Adrenal gland (tissue), 12 donors: ENCODE results near the gene OOSP4A. TPM values are rescaled to one million over a fixed set of nuclear protein-coding genes. Genes with fewer than 3 reads are reported as not detected.

Source experiments
- DNase-seq, 7 donors: peaks; one replicate each; pipeline ENCODE4 v3.0.0-alpha.2; 2019 to 2020
- H3K27ac ChIP-seq, 5 donors: fragments of 200-600 bp; sonication (generic) in 4 of 5; 1 replicate in 3 of 5; 2 replicates in 2 of 5; pipeline versions ENCODE4 v1.5.1 to v1.8.0; 2016 to 2020; ENCODE audit warnings: mild to moderate bottlenecking in 1 of 5
- H3K27me3 ChIP-seq: fragments of 200-600 bp; 2 replicates; pipeline ENCODE4 v1.8.0; 2021
- H3K36me3 ChIP-seq, 2 donors: fragments of 200-600 bp; replicated peaks in 1 of 2; 1 replicate in 1 of 2; 2 replicates in 1 of 2; pipeline versions ENCODE4 v1.5.1 to v1.8.0; 2018 to 2022
- H3K4me1 ChIP-seq, 2 donors: fragments of 200-600 bp; replicated peaks in 1 of 2; 1 replicate in 1 of 2; 2 replicates in 1 of 2; pipeline versions ENCODE4 v1.5.1 to v1.8.0; 2018 to 2021
- H3K4me3 ChIP-seq, 4 donors: fragments of 200-600 bp; sonication (generic) in 3 of 4; one replicate each; pipeline ENCODE4 v1.5.1; 2016 to 2018
- H3K9me3 ChIP-seq, 3 donors: fragments of 200-600 bp; sonication (generic) in 1 of 3; replicated peaks in 1 of 3; 1 replicate in 2 of 3; 2 replicates in 1 of 3; pipeline versions ENCODE4 v1.5.1 to v1.8.0; 2016 to 2021
- POLR2A ChIP-seq, 2 donors: fragments of 450-650 bp; IDR thresholded peaks; one replicate each; pipeline ENCODE4 v1.6.1; 2017; ENCODE audit warnings: antibody characterized with exemption in 2 of 2, mild to moderate bottlenecking in 2 of 2, moderate library complexity in 1 of 2
- WGBS, 4 donors: extraction: QIAGEN DNeasy Blood & Tissue Kit in 2 of 4; methylation state at CpG; one replicate each; pipeline versions ENCODE4 v1.1.5 to v1.1.7; 2013 to 2017; 5-methylcytosine and 5-hydroxymethylcytosine counted together
- intact Hi-C, 2 donors: fragments of 100-400 bp; cut with DNase I; formaldehyde crosslinking; loops; one replicate each; pipeline versions ENCODE4 v1.14.1 to v1.15.0; 2022 to 2023
- polyA plus RNA-seq, 3 donors: library from polyadenylated mRNA; stranded (reverse); fragments of 200-250 nt in 2 of 3; fragments of 350-450 nt in 1 of 3; fragmentation: Illumina TruSeq in 1 of 3; extraction: RNeasy Lipid Tissue Mini Kit (QIAGEN cat#74804) in 1 of 3; gene quantifications; one replicate each; pipeline ENCODE4 v1.2.3, GENCODE V29; 2013 to 2014
- total RNA-seq, 9 donors: library from RNA; depleted of rRNA in 4 of 9; stranded (reverse); fragments of >200 nt in 4 of 9; fragments of 120-200 nt in 1 of 9; fragmentation: NEBNext Ultra II Directional in 1 of 9; extraction: Animal tissue kit (Norgen Biotek cat#: 25700) in 1 of 9; gene quantifications; one replicate each; pipeline versions ENCODE4 v1.1.0 to v1.2.4, GENCODE V29; 2013 to 2023
- TF ChIP-seq, protein P1 (sequence below), 6 experiments: fragments of 450-650 bp in 4 of 6; fragments of 200-600 bp in 2 of 6; sonication (generic) in 1 of 6; IDR thresholded peaks; 1 replicate in 5 of 6; 2 replicates in 1 of 6; pipeline versions ENCODE4 v1.5.1 to v1.8.0; 2016 to 2021; ENCODE audit warnings: antibody characterized with exemption in 6 of 6, mild to moderate bottlenecking in 2 of 6, moderate library complexity in 1 of 6
- donor health status: healthy with polysubstance abuse.
- donor health status: Bipolar disorder and iron deficiency.
- donor health status: DM: yes; HTN: yes; CAD: no.
- donor health status: DM: no; HTN: no; CAD: no.
- donor health status: DM: no; HTN: no; CAD: no.
- donor health status: DM: yes; HTN: yes; CAD: no.

Gene OOSP4A
- total and polyA plus RNA-seq, 12 donors, result not detected

DNA sequence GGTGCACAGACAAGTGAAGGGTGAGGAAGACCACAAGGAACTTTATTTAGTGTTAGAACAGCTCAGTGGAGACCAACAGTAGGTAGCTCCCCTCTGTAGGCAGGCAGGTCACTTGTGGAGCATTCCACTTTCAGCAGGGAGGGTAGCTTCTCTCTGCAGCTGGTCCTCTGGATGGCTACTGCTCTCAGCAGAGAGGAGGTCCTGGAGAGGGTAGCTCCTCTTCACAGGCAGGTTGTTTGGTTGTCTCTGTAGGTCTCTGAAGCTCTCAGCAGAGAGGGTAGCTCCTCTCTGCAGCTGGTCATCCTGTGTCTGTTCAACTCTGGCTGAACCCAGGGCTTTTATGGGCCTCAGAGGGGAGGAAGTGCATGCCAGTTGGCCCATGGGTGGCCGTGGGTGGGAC lies 32.1 kb upstream of the OOSP4A start:
- no peak for TF ChIP-seq POLR2A (IDR thresholded peaks at IDR 0.05)
- TF ChIP-seq, protein P1, sequence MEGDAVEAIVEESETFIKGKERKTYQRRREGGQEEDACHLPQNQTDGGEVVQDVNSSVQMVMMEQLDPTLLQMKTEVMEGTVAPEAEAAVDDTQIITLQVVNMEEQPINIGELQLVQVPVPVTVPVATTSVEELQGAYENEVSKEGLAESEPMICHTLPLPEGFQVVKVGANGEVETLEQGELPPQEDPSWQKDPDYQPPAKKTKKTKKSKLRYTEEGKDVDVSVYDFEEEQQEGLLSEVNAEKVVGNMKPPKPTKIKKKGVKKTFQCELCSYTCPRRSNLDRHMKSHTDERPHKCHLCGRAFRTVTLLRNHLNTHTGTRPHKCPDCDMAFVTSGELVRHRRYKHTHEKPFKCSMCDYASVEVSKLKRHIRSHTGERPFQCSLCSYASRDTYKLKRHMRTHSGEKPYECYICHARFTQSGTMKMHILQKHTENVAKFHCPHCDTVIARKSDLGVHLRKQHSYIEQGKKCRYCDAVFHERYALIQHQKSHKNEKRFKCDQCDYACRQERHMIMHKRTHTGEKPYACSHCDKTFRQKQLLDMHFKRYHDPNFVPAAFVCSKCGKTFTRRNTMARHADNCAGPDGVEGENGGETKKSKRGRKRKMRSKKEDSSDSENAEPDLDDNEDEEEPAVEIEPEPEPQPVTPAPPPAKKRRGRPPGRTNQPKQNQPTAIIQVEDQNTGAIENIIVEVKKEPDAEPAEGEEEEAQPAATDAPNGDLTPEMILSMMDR (IDR thresholded peaks at IDR 0.05), result no peak
- 20 to 63% (median 48%) methylated on average over 1 of the region's 1 CpG for WGBS, 4 donors
- H3K9me3 ChIP-seq, result no peaks in the 10 kb centered on the region
- no peak overlapping the region for H3K27ac ChIP-seq
- H3K36me3 ChIP-seq, result no peaks in the 10 kb centered on the region
- no peak for DNase-seq
- intact Hi-C loops, result no loop called here
- H3K27me3 ChIP-seq, result no peaks in the 10 kb centered on the region
- no peak overlapping the region for H3K4me3 ChIP-seq
- H3K4me1 ChIP-seq, result no peaks in the 10 kb centered on the region

DNA sequence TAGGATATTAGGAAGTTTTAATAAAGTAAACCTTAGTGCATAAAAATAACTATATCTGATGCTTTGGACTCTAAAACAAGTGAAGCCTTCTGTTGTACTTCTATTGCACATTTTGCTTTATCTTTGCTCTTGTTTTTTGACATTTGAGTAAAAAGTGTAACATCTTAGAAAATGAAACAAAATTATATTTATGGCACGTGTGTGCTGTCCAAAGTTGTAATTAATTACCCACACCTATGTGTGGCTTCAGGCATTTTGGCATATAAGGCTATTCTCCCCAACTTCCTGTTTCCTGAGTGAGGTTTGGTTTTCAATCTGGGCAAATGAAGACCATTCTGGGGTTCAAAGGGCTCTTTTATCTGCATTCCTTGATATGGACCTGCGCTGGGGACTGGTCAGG lies 25.7 kb upstream of the OOSP4A start, which contains the start of gene OOSP1:
TSS of gene OOSP1 (plus strand) at position 301 of the 400 bp plus-strand sequence. CDS start at position 324, 23 bp downstream.
- H3K4me1 ChIP-seq, result no peaks in the 10 kb centered on the region
- H3K36me3 ChIP-seq, result no peaks in the 10 kb centered on the region
- no peak for DNase-seq
- H3K4me3 ChIP-seq, result no peak within 1 kb of the TSS
- no peak within 1 kb of the TSS for H3K27ac ChIP-seq
- WGBS, 4 donors, result 46 to 56% (median 48%) methylated on average over 2 of the region's 2 CpGs
- no peak for TF ChIP-seq POLR2A (IDR thresholded peaks at IDR 0.05)
- TF ChIP-seq, protein P1 (IDR thresholded peaks at IDR 0.05), result no peak
- intact Hi-C loops, result no loop called here
- no peaks in the 10 kb centered on the region for H3K9me3 ChIP-seq
- H3K27me3 ChIP-seq, result peaks cover 3% of the 10 kb centered on the region

DNA sequence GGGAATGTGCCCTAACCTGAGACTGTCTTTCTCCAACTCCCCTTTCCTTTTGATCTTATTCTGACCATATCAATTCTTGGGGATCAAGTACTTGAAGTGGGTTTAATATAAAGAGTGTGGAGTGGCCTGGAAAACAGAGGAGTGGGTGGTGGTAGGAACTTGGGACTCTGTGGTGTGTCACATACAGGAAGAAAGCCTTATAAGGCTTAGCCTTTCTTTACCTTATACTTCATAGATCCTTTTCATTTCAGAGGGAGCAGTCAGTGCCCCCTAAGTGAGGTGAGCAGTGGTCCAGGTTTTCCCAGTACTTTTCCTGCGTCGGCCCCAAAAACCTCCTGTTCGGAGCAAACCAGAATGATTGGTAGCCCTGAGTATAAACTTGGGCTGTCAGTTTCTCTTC lies 25.1 kb upstream of the OOSP4A start:
- intact Hi-C loops, result no loop called here
- no peak overlapping the region for H3K27ac ChIP-seq
- WGBS, 4 donors, result 84 to 95% (median 87%) methylated on average over 3 of the region's 3 CpGs
- TF ChIP-seq, protein P1 (IDR thresholded peaks at IDR 0.05), result no peak
- no peak for TF ChIP-seq POLR2A (IDR thresholded peaks at IDR 0.05)
- no peaks in the 10 kb centered on the region for H3K36me3 ChIP-seq
- no peaks in the 10 kb centered on the region for H3K9me3 ChIP-seq
- DNase-seq, result no peak
- no peak overlapping the region for H3K4me3 ChIP-seq
- H3K4me1 ChIP-seq, result no peaks in the 10 kb centered on the region
- H3K27me3 ChIP-seq, result peaks cover 3% of the 10 kb centered on the region

DNA sequence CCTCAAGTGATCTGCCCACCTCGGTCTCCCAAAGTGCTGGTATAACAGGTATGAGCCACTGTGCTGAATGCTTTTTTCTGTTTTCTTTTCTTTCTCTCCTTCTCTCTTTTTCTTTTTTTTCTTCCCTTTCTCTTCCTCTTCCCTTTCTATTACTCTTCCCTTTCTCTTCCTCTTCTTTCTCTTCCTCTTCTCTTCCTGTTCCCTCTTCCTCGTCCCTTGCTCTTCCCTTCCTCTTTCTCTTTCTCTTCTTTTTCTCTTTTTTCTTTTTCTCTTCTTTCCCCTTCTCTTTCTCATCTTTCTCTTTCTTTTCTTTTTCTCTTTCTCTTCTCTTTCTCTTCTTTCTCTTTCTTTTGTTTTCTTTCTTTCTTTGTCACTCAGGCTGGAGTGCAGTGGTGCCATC lies 24.4 kb upstream of the OOSP4A start:
- intact Hi-C loops, result no loop called here
- TF ChIP-seq POLR2A (IDR thresholded peaks at IDR 0.05), result no peak
- TF ChIP-seq, protein P1 (IDR thresholded peaks at IDR 0.05), result no peak
- WGBS, 4 donors, result 62 to 87% (median 71%) methylated on average over 2 of the region's 2 CpGs

More for the DNA sequence above, 24.4 kb upstream of the OOSP4A start:
- H3K4me3 ChIP-seq, result no peak overlapping the region
- DNase-seq, result no peak
- no peaks in the 10 kb centered on the region for H3K36me3 ChIP-seq
- no peaks in the 10 kb centered on the region for H3K4me1 ChIP-seq
- H3K27ac ChIP-seq, result no peak overlapping the region
- no peaks in the 10 kb centered on the region for H3K9me3 ChIP-seq
- peaks cover 3% of the 10 kb centered on the region for H3K27me3 ChIP-seq
